Suppressor macrophage (primary cell): Measurements from ENCODE around the gene CYB561D2.

ENCODE experiments used
- DNase-seq, 4 experiments: peaks; one replicate each; pipeline ENCODE4 v3.0.0-alpha.2; 2020 to 2022

Gene CYB561D2

DNA sequence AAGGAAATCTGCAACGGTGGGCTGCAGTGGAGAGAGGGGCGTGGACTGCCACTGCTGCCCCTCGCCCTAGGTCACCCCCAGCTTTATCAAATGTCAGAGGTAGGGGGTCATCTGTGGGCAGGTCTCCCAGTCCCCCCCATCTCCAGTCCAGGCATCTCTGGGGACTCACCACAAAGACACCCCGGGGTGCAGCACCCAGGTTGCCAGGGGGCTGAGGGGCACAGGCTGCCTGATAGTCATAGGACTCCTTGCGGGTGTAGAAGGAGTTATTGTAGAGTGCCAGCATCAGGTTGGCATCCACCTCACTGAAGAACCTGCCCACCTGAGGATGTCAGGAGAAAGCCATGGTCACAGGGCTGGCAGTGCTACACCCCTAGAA lies 15.2 kb downstream of the CYB561D2 start:
- no peak for DNase-seq

DNA sequence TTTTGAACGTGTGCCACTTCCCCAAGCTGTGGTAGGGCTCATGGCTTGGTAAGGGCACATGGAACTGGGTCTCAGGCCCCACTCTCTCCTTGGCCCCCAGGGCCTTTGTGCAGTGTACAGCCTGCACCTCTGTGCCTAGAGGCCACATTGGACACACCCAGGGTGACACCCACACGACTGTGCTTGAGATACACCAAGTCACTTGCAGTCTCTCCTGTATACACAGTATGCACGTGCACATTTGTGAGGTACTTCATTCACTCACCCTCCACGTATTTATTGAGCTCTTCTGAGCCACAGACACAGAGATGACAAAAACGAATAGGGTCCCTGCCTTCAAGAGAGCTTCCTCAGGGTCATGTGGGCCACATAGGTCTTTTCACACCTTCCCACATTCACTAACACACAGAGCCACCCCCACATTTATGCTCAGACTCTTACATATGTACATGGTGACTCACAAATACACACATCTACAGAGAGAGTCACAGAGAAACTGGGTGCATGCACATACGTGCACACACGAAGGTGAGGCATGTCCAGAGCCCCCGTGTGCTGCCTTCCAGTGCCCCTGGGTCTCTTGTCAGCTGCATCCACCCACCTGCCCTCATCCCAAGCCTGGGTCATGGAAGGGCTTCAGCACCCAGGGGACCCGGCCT lies 18.5 kb downstream of the CYB561D2 start:
- DNase-seq: no peak

DNA sequence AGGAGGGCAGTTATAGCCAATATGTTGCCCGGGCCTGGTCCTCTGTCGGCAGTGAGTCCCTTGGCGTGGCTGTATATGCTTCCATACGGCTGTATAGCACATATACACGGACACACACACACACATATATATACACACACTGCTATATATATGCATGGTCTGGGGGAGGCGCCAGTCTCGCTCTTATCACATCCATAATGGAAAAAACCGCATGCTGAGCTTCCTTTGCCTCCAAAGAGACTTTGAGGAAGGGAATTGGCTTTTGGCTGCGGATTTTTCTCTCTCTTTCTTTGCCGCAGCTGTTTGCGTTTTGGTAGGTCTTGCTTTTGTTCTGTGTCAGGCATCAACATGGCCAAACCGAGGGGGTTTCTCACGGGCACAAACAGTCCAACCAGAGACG lies 19.9 kb downstream of the CYB561D2 start:
- DNase-seq: peak in 2 of 4 experiments; percentile 30 to 35

DNA sequence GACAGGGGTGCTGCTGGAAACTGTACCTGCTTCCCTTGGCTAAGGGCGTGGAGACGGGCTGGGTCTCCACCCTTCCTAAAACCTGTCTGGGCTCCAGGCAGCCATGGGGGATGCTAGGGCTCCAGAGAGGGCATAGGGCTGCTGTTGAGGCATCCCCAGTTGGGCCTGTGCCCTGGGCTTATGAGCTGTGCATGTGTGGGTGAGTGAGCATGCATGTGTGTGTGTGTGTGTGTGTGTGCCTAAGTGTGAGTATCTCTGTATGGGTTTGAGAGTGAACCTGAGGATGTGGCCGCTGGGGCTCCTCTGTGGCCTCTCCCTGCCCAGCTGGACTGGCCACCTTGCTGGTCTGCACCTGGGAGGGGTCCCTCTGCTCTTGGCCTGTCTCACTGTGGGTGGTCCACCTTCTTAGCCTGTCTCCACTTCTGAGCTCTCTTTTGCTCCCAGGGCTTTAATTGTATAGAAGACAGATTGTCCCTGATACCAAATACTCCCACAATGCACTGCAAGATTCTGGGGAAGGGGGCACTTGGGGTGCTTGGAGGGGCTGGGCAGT lies 20.5 kb downstream of the CYB561D2 start:
- peak in 1 of 4 experiments; percentile 14 for DNase-seq

DNA sequence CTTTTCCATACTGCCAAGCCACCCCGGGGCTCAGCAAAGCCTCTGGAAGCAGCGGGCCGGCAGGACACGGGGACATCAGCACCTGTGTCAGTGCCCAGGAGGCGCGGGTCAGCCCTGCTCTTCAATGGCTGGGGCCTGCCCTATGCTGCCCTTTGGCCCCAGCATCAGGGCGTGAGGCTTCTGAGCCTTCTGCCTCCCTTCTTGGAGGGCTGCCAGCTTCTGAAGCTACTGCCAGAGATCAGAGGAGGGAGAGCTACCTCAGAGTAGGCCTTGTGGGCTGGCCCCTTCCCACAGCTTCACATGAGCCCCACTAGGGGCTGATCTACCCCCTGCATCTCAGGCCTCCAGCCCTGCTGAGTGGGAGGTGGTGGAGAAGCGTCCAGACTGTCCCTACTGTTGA lies 21.7 kb downstream of the CYB561D2 start:
- DNase-seq: no peak

DNA sequence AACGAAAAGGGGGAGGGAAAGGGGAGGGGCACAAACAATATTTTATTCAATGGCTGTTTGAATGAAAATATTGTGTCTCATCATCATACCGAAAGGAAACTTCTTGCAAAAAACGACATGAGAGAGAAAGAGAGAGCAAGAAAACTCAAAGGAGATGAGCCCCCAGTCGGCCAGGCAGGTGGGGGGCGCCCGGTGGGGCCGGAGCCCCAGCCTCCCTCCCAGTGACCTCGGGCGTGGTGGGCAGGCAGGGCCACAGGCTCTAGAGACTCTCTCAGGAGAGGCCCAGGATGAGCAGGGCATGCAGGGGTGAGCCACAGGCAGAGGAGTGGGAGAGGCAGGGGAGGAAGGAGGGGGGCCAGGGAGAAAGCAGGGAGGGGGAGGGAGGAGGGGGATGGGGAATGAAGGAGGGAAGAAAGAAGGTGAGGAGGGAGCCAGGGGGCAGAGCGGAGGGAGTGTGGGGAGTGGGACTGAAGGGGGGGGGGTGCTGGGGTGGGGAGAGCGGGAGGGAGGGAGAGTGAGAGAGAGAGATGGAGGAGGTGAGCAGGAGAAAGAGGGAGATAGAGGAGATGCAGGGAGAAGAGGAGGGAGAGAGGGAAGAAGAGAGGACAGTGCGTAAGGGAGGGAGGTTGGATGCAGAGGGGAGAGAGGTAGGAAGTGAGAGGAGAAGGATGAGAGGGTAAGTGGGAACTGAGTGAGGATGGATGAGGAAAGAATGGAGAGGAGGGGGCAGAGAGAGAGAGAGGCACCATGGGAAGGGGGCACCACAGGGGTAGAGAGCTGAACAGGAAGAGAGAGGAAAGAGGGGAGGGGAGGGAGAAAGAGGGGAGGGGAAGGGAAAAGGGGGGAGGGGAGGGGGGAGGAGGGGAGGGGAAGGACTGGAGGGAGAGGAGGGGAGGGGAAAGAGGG lies 22.7 kb downstream of the CYB561D2 start:
- no peak for DNase-seq

DNA sequence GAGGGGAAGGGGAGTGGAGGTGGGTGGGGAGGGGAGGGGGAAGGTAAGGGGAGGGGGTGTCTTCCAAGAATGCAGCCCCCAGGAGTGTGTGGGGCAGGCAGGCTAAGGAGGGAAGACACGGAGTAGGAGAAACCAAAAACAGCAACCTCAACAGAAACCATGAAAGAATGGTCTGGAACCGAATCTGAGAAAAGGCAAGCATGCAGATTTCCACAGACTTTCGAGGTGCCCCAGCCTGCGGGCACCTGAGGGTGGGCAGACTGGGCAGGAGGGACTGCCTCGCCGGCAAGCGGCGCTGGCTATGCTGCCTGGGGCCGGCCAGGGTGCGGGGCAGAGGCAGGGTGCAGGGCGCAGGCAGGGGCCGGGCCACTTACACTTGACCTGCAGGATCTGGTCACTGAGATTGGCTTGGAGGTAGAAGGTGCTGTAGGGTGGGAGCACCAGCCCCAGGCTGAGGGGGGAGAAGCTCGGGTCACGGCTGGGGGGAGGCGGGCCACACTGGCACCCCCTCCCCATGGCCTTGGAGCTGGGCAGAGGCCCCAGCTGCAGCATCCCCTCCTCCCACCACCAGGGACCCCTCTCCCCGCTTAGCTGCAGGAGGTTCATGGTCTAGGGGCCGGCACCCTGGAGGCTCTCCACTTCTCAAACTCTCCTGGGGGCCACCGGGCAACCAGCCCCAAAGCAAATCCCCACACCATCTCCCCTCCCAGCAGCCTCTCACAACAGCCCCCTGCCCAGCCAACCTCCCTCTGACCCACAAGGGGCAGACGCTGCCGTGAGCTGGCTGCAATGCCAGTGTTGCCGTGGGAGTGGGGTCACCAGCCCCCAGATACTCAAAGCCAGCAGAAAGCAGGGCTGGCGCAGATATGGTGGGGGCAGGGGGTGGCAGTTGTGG lies 23.9 kb downstream of the CYB561D2 start:
- DNase-seq: no peak

DNA sequence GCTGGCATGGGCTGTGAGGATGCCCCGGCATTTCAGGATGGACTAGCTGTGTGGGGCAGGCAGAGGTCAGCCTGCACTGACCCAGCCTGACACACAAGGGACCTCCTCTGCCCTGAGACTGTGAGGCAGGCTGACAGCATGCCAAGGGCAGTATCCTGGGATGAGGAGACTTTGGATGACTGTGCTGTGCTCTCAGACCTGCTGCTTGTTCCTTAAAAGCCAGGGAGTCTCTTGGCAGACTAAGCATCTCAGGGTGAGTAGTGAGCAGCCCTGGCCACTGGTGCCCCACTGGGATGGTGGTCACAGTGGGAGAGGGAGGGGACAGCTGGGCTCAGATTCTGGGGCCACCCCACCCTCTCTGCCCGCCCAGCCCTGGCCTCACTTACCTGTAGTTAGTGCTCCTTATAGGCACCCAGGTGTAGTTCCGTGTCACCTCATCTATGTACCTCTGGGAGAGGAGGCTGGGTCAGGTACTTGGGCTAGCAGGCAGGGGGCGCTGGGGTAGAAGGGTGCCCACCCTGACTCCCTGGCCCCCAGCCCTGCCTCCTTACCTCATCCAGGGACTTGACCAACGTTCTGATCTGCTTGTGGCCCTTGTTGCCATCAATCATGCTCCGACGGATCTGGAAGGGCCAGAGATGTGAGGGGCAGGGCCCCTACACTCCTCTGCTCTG lies 24.7 kb downstream of the CYB561D2 start:
- no peak for DNase-seq

DNA sequence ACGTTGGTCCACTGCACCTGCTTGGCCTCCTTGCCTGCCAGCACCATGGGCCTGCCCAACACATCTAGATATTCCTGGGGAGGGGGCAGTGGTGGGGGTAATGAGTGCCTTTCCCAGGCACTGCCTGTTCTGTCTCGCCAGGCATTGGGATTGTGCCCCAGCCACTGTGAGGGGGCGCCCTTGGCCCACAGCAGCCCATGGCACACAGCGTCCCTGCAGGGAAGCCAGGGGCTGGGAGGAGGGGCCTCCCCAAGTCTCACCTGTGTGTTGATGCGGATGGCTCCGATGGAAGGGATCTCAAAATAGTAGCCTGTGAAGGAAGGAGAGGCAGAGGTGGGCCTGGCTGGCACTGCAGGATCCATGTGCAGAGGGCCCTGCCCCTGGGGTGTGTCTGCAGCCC lies 27.4 kb downstream of the CYB561D2 start:
- DNase-seq: no peak

DNA sequence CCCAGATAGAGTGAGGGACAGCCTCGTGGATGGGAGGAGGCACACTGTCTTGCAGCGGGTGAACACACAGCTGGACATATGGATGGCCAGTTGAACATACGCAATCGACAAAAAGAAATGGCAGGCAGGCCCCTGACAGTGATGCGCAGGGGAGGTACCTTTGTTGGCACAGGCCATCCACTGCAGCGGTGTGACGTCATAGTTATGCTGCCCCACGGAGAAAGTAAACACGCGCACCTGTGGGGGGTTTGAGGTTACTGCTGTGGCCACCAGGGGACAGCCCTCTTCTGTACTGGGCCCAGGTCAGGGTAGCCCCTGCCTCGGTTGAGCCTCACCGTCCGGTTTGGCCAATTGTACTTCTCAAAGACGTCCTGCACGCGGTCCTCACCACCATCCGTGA lies 28.1 kb downstream of the CYB561D2 start:
- DNase-seq: no peak

DNA sequence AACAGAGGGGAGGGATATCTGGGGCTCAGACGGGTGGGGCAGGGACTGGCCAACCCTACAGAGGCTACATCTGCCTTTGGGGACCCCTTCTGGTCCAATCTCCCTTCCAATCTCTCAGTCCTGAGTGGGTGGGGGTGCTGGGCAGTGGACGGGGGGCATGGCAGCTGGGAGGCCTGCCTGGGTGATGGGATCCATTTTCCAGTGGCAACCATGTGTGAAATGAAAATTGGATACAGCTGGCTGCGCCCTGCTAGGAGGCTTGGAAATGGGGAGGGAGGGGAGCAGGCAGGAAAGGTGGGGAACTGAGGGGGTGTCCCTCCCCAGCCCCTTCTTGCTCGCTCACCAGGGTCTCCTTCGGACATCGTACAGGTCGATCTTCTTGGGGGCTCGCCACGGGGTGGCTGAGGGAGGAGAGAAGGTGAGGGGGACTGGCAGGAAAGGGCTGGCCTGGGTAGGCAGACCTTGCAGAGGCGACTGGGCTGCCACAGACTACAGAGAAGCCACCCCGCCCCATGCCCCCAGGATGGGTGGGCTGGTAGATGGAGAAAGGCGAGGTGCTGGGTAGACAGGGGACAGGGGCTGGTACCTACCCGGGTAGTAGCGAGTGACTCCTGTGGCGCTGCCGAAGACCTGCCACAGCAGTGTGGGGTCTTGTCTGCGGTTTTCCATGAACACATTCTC lies 29.9 kb downstream of the CYB561D2 start:
- no peak for DNase-seq

DNA sequence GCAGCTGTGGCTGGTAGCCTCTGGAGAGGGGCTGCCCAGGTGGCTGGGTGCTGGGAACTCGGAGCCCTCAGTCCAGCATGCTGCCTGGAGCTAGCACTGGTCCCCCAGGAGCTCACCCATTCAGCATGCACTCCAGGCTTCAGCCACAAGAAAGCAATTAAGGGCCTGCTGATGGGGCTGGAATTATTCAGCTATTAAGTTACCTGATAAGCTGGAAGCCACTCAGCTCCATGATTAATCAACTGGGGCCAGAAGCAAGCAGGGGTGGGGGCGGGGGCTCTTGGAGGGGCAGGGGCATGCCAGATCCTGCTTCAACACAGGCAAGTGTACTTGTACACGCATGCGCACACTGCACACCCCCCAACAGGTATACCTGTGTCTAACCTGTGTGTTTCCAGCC lies 30.7 kb downstream of the CYB561D2 start:
- DNase-seq: no peak

DNA sequence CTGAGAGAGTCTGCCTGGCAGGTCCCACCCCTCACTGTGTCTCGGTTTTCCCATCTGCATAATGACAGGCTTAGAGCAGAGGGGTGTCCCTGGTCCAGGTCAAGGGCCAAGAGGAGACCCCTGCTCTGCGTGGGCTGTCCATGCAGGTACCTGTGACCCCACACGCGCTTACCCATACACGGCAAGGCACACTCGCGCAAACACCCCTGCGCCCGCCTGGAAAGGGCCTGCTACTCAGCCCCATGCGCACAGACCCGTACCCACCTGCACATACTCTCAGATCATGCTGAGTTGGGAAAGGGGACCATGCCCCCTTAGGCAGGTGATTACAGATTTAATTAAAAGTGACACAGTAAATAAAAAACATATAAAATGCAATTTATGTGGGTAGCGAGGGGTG lies 32.1 kb downstream of the CYB561D2 start:
- DNase-seq: no peak

DNA sequence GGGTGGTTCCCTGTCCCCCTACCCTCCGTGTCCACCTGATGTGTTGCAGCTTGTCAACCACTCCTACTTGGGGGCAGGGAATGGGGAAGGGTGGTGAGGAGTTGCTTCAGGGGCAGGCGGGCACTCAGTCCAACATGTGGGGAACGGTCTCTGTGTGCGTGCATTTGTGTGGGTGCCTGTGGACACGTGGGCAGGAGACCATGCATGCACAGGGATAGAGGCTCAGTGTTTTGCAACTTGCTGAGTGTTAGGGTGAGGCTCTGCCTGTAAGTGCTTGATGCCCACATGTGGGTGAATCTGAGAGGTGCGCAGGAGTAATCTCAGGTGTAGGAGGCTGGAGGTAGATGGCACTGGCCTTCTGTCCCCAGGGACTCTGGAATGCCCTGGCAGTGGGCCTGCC lies 33.1 kb downstream of the CYB561D2 start:
- peak in 1 of 4 experiments; percentile 14 for DNase-seq

DNA sequence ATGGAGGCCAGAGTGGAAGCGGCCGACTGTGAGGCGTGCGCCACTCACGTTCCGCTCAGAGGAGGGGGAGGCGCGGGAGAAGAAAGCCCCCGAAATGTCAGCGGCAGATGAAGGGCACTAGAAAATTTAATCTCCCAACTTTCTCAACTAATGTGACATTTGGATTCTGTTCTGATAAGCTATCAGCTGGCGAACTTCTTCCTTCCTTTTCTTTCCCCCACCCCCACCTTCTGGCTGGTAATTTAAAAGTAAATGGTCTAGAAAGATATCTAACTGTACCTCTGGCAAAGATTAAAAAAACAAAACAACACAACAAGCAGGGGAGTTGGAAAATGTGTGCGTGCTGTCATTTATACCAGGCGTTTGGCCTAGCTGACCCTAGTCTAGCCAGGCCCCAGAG lies 35.1 kb downstream of the CYB561D2 start:
- DNase-seq: no peak

DNA sequence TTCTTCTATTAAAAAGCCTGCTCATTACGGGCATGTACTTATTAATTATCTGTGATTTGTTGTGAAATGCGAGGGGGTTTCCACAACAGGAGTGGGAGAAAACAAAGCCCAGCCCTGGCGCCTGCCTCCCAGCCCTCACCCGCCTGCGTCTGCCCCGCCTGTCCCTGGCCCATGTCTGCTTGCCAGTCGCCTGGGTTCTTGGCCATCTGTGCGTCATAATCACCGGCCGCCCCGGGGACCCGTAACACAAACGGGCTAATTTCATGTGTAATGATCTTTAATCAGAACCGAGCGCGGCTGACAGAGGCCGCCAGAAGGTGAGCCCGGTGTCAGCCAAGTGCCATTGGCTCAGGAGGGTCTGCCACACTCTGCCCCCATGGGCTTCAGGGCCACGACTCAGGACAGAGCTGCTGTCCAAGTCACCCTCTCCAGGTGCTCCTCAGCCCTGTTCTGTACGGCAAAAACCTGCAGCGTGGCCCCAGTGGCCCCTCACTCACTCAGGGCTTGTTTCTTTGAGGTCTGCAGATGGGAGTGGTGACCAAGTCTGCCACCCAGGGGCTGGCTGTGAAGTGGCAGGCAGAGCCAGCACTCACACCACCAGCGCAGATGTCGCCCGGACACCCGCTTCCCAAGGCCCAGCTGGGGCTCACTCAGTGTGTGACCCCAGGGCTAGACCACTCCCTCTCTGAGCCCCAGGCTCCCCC lies 37.5 kb downstream of the CYB561D2 start:
- peak in 1 of 4 experiments; percentile 26 for DNase-seq

DNA sequence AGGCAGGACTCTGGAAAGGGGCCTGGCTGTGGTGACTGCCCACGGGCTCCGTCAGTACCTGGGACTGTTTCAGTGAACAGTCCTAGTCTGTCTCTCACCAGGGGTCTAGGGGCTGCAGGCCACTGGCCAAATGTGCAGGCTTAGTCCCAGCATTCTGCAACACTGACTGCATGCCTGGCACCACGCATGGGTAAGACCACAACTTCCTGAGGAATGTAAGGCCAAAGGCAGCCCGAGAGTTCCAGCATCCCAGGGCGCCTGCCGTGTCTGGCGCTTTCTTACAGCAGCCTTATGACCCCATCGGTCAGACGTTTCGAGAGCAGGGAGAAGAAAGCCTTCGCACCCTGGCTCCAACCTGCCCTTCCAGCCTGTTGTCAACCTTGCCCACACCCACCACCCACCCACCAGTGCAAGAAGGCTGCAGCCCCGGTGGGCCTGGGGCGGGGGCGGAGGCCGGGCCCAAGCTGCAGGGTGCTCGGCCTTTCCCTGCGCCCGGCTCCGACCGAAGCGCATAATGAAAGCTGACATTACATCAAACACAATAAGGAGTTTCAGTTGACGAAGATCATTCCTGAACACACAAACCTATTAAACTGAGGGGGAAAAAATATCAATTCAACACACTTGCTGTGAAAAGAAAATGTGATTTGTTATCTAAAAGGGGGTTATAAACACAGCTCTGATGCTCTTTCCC lies 38.2 kb downstream of the CYB561D2 start:
- DNase-seq: no peak

DNA sequence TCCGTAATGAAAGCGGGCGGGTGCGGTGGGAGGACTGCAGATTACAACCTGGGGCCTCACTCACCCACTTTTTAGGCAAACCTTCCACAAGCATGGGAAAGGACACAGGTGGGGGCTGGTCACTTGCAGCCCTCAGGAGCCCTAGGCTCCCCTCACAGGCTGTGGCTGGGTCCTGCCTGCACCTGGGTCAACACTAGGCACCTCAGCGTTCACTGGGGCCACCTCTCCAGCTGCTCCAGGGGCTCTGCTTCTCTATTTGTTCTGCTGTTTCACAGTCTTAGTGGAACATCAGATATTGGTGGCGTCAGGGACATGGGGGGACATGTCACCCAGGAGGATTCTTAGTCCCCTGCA lies 38.7 kb downstream of the CYB561D2 start:
- no peak for DNase-seq

DNA sequence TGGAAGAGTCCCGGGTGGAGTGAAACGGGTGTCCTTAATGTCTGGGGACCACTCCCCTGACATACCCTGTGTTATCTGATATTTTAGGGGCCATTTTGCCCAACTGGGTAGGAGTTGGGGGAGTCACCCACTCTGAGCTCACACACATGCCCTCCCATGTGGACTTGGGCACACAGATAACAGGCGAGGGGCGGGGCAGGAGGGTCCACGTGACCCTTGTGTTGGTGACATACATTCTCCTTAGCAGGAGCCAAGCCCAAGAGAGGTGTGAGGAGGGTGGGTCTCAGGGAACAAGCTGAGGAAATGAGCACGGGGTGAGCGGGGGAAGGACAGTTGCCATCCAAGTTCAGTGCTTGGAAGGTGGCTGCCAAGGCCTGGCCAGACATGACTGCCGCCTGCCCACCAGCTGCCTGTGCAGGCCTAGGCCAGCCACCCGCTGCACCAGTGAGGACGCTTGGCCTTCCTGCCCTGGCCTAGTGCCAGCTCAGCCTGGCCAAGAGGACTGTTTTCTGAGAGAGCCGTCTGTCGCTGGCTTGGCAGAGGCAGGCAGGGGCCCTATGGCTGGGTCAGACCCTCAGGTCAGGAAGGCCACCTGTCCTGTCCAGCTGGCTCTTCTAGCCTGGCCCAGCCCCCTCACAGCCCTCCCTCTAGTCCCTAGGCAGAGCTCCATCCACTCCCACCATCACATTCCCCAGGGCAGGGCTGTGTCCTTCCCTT lies 40.0 kb downstream of the CYB561D2 start:
- no peak for DNase-seq
